HEK293T (cell line): Measurements from ENCODE around the gene ZNF772.
"Not testable (repeated sequence)": the region's sequence is repeated elsewhere in the genome, so short reads cannot be mapped to it uniquely, and the experiment has no call there.

Experiments used
- ARNT ChIP-seq: fragments of 450-650 bp; IDR thresholded peaks from 2 replicates; pipeline ENCODE4 v1.6.1; 2017; ENCODE audit warnings: mild to moderate bottlenecking
- BHLHE40 ChIP-seq: fragments of 450-650 bp; IDR thresholded peaks from 2 replicates; pipeline ENCODE4 v1.6.1; 2016; ENCODE audit warnings: mild to moderate bottlenecking, moderate library complexity, borderline replicate concordance
- CTBP1 ChIP-seq: fragments of 450-650 bp; IDR thresholded peaks from 2 replicates; pipeline ENCODE4 v1.6.1; 2016; ENCODE audit warnings: borderline replicate concordance
- ELF4 ChIP-seq: fragments of 450-650 bp; IDR thresholded peaks from 2 replicates; pipeline ENCODE4 v1.6.1; 2017; ENCODE audit warnings: antibody characterized with exemption
- FOXA1 ChIP-seq: fragments of 450-650 bp; IDR thresholded peaks from 2 replicates; pipeline ENCODE4 v1.6.1; 2016; ENCODE audit warnings: mild to moderate bottlenecking
- FOXK2 ChIP-seq: fragments of 450-650 bp; IDR thresholded peaks from 2 replicates; pipeline ENCODE4 v1.6.1; 2016; ENCODE audit warnings: mild to moderate bottlenecking
- FOXM1 ChIP-seq: fragments of 450-650 bp; IDR thresholded peaks from 2 replicates; pipeline ENCODE4 v1.6.1; 2017; ENCODE audit warnings: mild to moderate bottlenecking, borderline replicate concordance
- HDGF ChIP-seq: fragments of 450-650 bp; IDR thresholded peaks from 2 replicates; pipeline ENCODE4 v1.6.1; 2017; ENCODE audit warnings: antibody characterized with exemption, borderline replicate concordance
- L3MBTL2 ChIP-seq: fragments of 450-650 bp; conservative IDR thresholded peaks from 2 replicates; pipeline ENCODE4 v1.6.1; 2016; ENCODE audit warnings: mild to moderate bottlenecking
- LEF1 ChIP-seq: fragments of 450-650 bp; IDR thresholded peaks from 2 replicates; pipeline ENCODE4 v1.6.1; 2017; ENCODE audit warnings: mild to moderate bottlenecking, borderline replicate concordance
- NFRKB ChIP-seq: fragments of 450-650 bp; IDR thresholded peaks from 2 replicates; pipeline ENCODE4 v1.6.1; 2016; ENCODE audit warnings: mild to moderate bottlenecking, moderate library complexity
- PKNOX1 ChIP-seq: fragments of 450-650 bp; IDR thresholded peaks from 2 replicates; pipeline ENCODE4 v1.6.1; 2016
- SP1 ChIP-seq: fragments of 450-650 bp; IDR thresholded peaks from 2 replicates; pipeline ENCODE4 v1.6.1; 2017

GRCh38 chr19:57488299-57488644 lies 10.9 kb upstream of the ZNF772 start:
- TF ChIP-seq FOXA1, BHLHE40, CTBP1, FOXM1, PKNOX1, SP1, L3MBTL2, FOXK2, LEF1, HDGF, ELF4, NFRKB, ARNT: not testable (repeated sequence)
